Stimulated activated CD8-positive, alpha-beta memory T cell treated with anti-CD3 and anti-CD28 coated beads, Interleukin-12 subunit alpha, Interleukin-12 subunit beta, amount 100 ng/mL, for 1 hour (primary cell): Measurements from ENCODE around the gene TSPO2.
A peak's percentile ranks its signal among the peaks of the same experiment; 100 is the strongest.
"Not testable (repeated sequence)": the region's sequence is repeated elsewhere in the genome, so short reads cannot be mapped to it uniquely, and the experiment has no call there.

Source experiments
- DNase-seq: peaks from one replicate; pipeline ENCODE4 v3.0.0-alpha.2; 2020; ENCODE audit warnings: low read depth

Gene TSPO2

GRCh38 chr6:41042226-41043055 is at the start of gene TSPO2:
Gene TSPO2, plus strand, starts transcription at chr6:41042467. Its CDS starts 519 bp downstream, at chr6:41042986.
- no peak for DNase-seq

GRCh38 chr6:40992746-40993145 is 49.5 kb upstream of the TSPO2 start:
- no peak for DNase-seq

- no peak for DNase-seq
Measured at GRCh38 chr6:40996591-40997233, 45.6 kb upstream of the TSPO2 start.

GRCh38 chr6:40997234-40997957 is 44.9 kb upstream of the TSPO2 start:
- DNase-seq = no peak

- DNase-seq = no peak
Measured at GRCh38 chr6:40998661-40999060, 43.6 kb upstream of the TSPO2 start.

GRCh38 chr6:40999569-40999968 is 42.7 kb upstream of the TSPO2 start:
- no peak for DNase-seq

GRCh38 chr6:41000248-41000647 is 42.0 kb upstream of the TSPO2 start:
- no peak for DNase-seq

GRCh38 chr6:41002168-41002567 is 40.1 kb upstream of the TSPO2 start:
- DNase-seq = no peak

GRCh38 chr6:41006217-41006616 is 36.0 kb upstream of the TSPO2 start:
- DNase-seq = peak; percentile 37

- DNase-seq = not testable (repeated sequence)
Measured at GRCh38 chr6:41006980-41007379, 35.3 kb upstream of the TSPO2 start.

GRCh38 chr6:41008011-41008410 is 34.3 kb upstream of the TSPO2 start:
- DNase-seq = no peak

GRCh38 chr6:41009669-41010068 is 32.6 kb upstream of the TSPO2 start:
- DNase-seq = no peak

GRCh38 chr6:41011673-41012072 is 30.6 kb upstream of the TSPO2 start:
- DNase-seq = no peak

- no peak for DNase-seq
Measured at GRCh38 chr6:41013466-41014153, 28.7 kb upstream of the TSPO2 start.

- DNase-seq = no peak
Measured at GRCh38 chr6:41014780-41015179, 27.5 kb upstream of the TSPO2 start.

- not testable (repeated sequence) for DNase-seq
Measured at GRCh38 chr6:41015860-41016259, 26.4 kb upstream of the TSPO2 start.

GRCh38 chr6:41017663-41018062 is 24.6 kb upstream of the TSPO2 start:
- no peak for DNase-seq

GRCh38 chr6:41021832-41022231 is 20.4 kb upstream of the TSPO2 start:
- DNase-seq = no peak

GRCh38 chr6:41022294-41022693 is 20.0 kb upstream of the TSPO2 start:
- DNase-seq = no peak

GRCh38 chr6:41023114-41023513 is 19.2 kb upstream of the TSPO2 start:
- DNase-seq = no peak

- no peak for DNase-seq
Measured at GRCh38 chr6:41025966-41026530, 16.2 kb upstream of the TSPO2 start.

- DNase-seq = no peak
Measured at GRCh38 chr6:41027241-41027640, 15.0 kb upstream of the TSPO2 start.
